Fibroblast of villous mesenchyme (primary cell): Measurements from ENCODE around the gene ITGA5. TPM values are rescaled to one million over a fixed set of nuclear protein-coding genes. Genes with fewer than 3 reads are reported as not detected.

ENCODE experiments used
- DNase-seq: peaks from one replicate; pipeline ENCODE4 v3.0.0-alpha.2; 2010; ENCODE audit warnings: low read depth
- H3K4me3 ChIP-seq: 2 replicates; pipeline ENCODE4 v1.5.1; 2011; ENCODE audit warnings: low read depth, mild to moderate bottlenecking, low read length
- CTCF ChIP-seq: IDR thresholded peaks from 2 replicates; pipeline ENCODE4 v1.5.1; 2012; ENCODE audit warnings: low read depth, mild to moderate bottlenecking, low read length; ENCODE audit not compliant: insufficient read depth
- total RNA-seq: library from RNA; depleted of rRNA; stranded (reverse); fragments of >200 nt; gene quantifications from 2 replicates; pipeline ENCODE4 v1.2.3, GENCODE V29; 2012

ITGA5 gene
- total RNA-seq, 1 donor = 431 TPM

GRCh38 chr12:54442099-54442498 lies 23.0 kb upstream of the ITGA5 start:
- no peak for TF ChIP-seq CTCF
- DNase-seq = no peak
- no peak overlapping the region for H3K4me3 ChIP-seq

- TF ChIP-seq CTCF = peak; percentile 89
- H3K4me3 ChIP-seq = no peak overlapping the region
- DNase-seq = peak; percentile 83
Measured at GRCh38 chr12:54439521-54440255, 20.6 kb upstream of the ITGA5 start.

GRCh38 chr12:54439096-54439495 lies 20.0 kb upstream of the ITGA5 start:
- TF ChIP-seq CTCF = no peak
- no peak overlapping the region for H3K4me3 ChIP-seq
- no peak for DNase-seq

- no peak for DNase-seq
- no peak for TF ChIP-seq CTCF
- H3K4me3 ChIP-seq = no peak overlapping the region
Measured at GRCh38 chr12:54438517-54438916, 19.5 kb upstream of the ITGA5 start.

GRCh38 chr12:54437697-54438096 lies 18.6 kb upstream of the ITGA5 start:
- H3K4me3 ChIP-seq = no peak overlapping the region
- no peak for DNase-seq
- TF ChIP-seq CTCF = no peak

GRCh38 chr12:54437243-54437642 lies 18.2 kb upstream of the ITGA5 start:
- TF ChIP-seq CTCF = no peak
- H3K4me3 ChIP-seq = no peak overlapping the region
- no peak for DNase-seq

GRCh38 chr12:54432815-54433164 lies 13.7 kb upstream of the ITGA5 start:
- TF ChIP-seq CTCF = no peak
- no peak for DNase-seq
- H3K4me3 ChIP-seq = no peak overlapping the region
